Measurements from ENCODE around the gene GMNC.

DNA sequence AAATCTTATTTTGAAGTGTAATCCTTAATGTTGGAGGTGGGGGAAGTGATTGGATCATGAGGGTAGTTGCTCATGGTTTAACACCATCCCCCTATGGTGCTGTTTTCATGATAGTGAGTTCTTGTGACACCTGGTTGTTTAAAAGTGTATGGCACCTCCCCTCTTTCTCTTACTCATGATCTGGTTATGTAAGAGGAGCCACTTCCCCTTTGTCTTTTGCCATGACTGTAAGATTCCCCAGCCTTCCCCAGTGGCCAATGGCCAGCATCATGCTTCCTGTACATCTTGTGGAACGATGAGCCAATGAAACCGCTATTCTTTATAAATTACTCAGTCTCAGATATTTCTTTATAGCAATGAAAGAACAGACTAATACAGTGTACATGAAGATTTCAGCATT, 39.8 kb upstream of the GMNC start:
- TF ChIP-seq POLR2A (IDR thresholded peaks at IDR 0.05) = no peak
- TF ChIP-seq, protein P1, sequence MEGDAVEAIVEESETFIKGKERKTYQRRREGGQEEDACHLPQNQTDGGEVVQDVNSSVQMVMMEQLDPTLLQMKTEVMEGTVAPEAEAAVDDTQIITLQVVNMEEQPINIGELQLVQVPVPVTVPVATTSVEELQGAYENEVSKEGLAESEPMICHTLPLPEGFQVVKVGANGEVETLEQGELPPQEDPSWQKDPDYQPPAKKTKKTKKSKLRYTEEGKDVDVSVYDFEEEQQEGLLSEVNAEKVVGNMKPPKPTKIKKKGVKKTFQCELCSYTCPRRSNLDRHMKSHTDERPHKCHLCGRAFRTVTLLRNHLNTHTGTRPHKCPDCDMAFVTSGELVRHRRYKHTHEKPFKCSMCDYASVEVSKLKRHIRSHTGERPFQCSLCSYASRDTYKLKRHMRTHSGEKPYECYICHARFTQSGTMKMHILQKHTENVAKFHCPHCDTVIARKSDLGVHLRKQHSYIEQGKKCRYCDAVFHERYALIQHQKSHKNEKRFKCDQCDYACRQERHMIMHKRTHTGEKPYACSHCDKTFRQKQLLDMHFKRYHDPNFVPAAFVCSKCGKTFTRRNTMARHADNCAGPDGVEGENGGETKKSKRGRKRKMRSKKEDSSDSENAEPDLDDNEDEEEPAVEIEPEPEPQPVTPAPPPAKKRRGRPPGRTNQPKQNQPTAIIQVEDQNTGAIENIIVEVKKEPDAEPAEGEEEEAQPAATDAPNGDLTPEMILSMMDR (IDR thresholded peaks at IDR 0.05) = no peak

Measured in adrenal gland (tissue), 5 donors.